K562 (cell line): ENCODE data around the gene LTBP4. TPM values are rescaled to one million over a fixed set of nuclear protein-coding genes. Genes with fewer than 3 reads are reported as not detected.

Experiments used
- CGGBP1 ChIP-seq: fragments of 250-450 bp; sonication (Bioruptor Pico); IDR thresholded peaks from 2 replicates; pipeline ENCODE4 v1.9.0; 2021; ENCODE audit warnings: mild to moderate bottlenecking
- CTCF ChIP-seq, 3 experiments: IDR thresholded peaks in 2 of 3; conservative IDR thresholded peaks in 1 of 3; 2 replicates each; pipeline ENCODE4 v1.5.1; 2011 to 2012; ENCODE audit warnings: low read length in 3 of 3, mild to moderate bottlenecking in 3 of 3, control low read depth in 2 of 3, improper control_type of control experiment in 1 of 3, inconsistent platforms in 1 of 3, low read depth in 1 of 3, mixed read lengths in 1 of 3, moderate library complexity in 1 of 3; ENCODE audit not compliant: insufficient read depth in 2 of 3
- ESRRA ChIP-seq: fragments of 450-650 bp; IDR thresholded peaks from 2 replicates; pipeline ENCODE4 v1.6.1; 2014; ENCODE audit warnings: low read depth, mild to moderate bottlenecking, moderate library complexity, borderline replicate concordance
- ETV5 ChIP-seq: sonication (generic); formaldehyde crosslinking; IDR thresholded peaks from 2 replicates; pipeline ENCODE4 v1.4.0; 2020; ENCODE audit warnings: low read depth, mild to moderate bottlenecking, missing genetic modification reagents
- FIP1L1 ChIP-seq: fragments of 200-400 bp; formaldehyde crosslinking; IDR thresholded peaks from 2 replicates; pipeline ENCODE4 v1.6.1; 2018; ENCODE audit warnings: mild to moderate bottlenecking, low read depth, low read length; ENCODE audit not compliant: poor library complexity, severe bottlenecking
- FOXJ2 ChIP-seq: fragments of 200-800 bp; sonication (Bioruptor generic); IDR thresholded peaks from 2 replicates; pipeline ENCODE4 v1.6.1; 2016; ENCODE audit warnings: missing genetic modification characterization, missing compliant biosample characterization
- GATAD2A ChIP-seq: fragments of 450-650 bp; IDR thresholded peaks from 2 replicates; pipeline ENCODE4 v1.6.1; 2017
- ID3 ChIP-seq, 2 experiments: fragments of 250-450 bp in 1 of 2; fragments of 450-650 bp in 1 of 2; sonication (Bioruptor Pico) in 1 of 2; IDR thresholded peaks; 2 replicates each; pipeline versions ENCODE4 v1.6.1 to v1.8.0; 2016 to 2021; ENCODE audit warnings: mild to moderate bottlenecking in 2 of 2, moderate library complexity in 2 of 2, missing compliant biosample characterization in 1 of 2, missing genetic modification characterization in 1 of 2
- MEF2A ChIP-seq: IDR thresholded peaks from 2 replicates; pipeline ENCODE4 v1.6.1; 2011; ENCODE audit warnings: low read depth, mild to moderate bottlenecking, low read length, moderate library complexity; ENCODE audit not compliant: control insufficient read depth
- NFIC ChIP-seq: fragments of 450-650 bp; IDR thresholded peaks from 2 replicates; pipeline ENCODE4 v1.6.1; 2017; ENCODE audit warnings: mild to moderate bottlenecking, inconsistent platforms
- RAD21 ChIP-seq, 2 experiments: fragments of 250-450 bp in 1 of 2; fragments of 450-650 bp in 1 of 2; sonication (Bioruptor Pico) in 1 of 2; formaldehyde crosslinking in 1 of 2; IDR thresholded peaks in 1 of 2; conservative IDR thresholded peaks in 1 of 2; 2 replicates each; pipeline versions ENCODE4 v1.4.0 to v1.8.0; 2020 to 2022; ENCODE audit warnings: mild to moderate bottlenecking in 2 of 2, moderate library complexity in 1 of 2
- RBM34 ChIP-seq: fragments of 200-400 bp; formaldehyde crosslinking; IDR thresholded peaks from 2 replicates; pipeline ENCODE4 v1.6.1; 2018; ENCODE audit warnings: low read length, borderline replicate concordance; ENCODE audit not compliant: insufficient read depth
- RNF2 ChIP-seq: sonication (generic); IDR thresholded peaks from 2 replicates; pipeline ENCODE4 v1.6.1; 2016
- SP1 ChIP-seq: sonication (generic); formaldehyde crosslinking; IDR thresholded peaks from 2 replicates; pipeline ENCODE4 v1.8.1; 2022; ENCODE audit warnings: mild to moderate bottlenecking, missing genetic modification reagents
- TEAD1 ChIP-seq, 2 experiments: fragments of 450-650 bp in 1 of 2; sonication (generic) in 1 of 2; formaldehyde crosslinking; IDR thresholded peaks; 2 replicates each; pipeline versions ENCODE4 v1.4.0 to v1.8.0; 2020 to 2022; ENCODE audit warnings: mild to moderate bottlenecking in 2 of 2, missing genetic modification reagents in 1 of 2
- TOE1 ChIP-seq, 2 experiments: fragments of 450-650 bp in 1 of 2; sonication (generic) in 1 of 2; formaldehyde crosslinking in 1 of 2; IDR thresholded peaks; 2 replicates each; pipeline versions ENCODE4 v1.7.1 to v1.8.0; 2016 to 2022; ENCODE audit warnings: borderline replicate concordance in 2 of 2, mild to moderate bottlenecking in 2 of 2, antibody characterized with exemption in 1 of 2, inconsistent platforms in 1 of 2, low read depth in 1 of 2, missing genetic modification reagents in 1 of 2, moderate library complexity in 1 of 2
- TRIM28 ChIP-seq: fragments of 450-650 bp; IDR thresholded peaks from 2 replicates; pipeline ENCODE4 v1.6.1; 2017
- VEZF1 ChIP-seq: fragments of 200-800 bp; sonication (Bioruptor generic); IDR thresholded peaks from 2 replicates; pipeline ENCODE4 v1.6.1; 2017; ENCODE audit warnings: missing genetic modification characterization, missing compliant biosample characterization
- ZNF639 ChIP-seq, 2 experiments: fragments of 200-800 bp in 1 of 2; sonication (Bioruptor generic) in 1 of 2; sonication (generic) in 1 of 2; formaldehyde crosslinking in 1 of 2; IDR thresholded peaks in 1 of 2; conservative IDR thresholded peaks in 1 of 2; 2 replicates each; pipeline versions ENCODE4 v1.5.0 to v1.6.1; 2016 to 2020; ENCODE audit warnings: missing compliant biosample characterization in 1 of 2, missing genetic modification characterization in 1 of 2, missing genetic modification reagents in 1 of 2
- polyA plus RNA-seq, 8 experiments: library from polyadenylated mRNA; depleted of rRNA in 4 of 8; stranded (reverse) in 5 of 8; unstranded in 3 of 8; fragments of >200 nt; fragmentation: Nextera tagmentation in 2 of 8; fragmentation: Illumina TruSeq in 1 of 8; extraction: Ambion mirVana in 2 of 8; extraction: Trizol in 1 of 8; gene quantifications; 2 replicates each; pipeline versions ENCODE4 v1.2.1 to v1.2.3, GENCODE V29; 2011 to 2014; ENCODE audit warnings: inconsistent platforms in 1 of 8, missing spikeins in 1 of 8
- total RNA-seq, 7 experiments: library from RNA; depleted of rRNA in 6 of 7; stranded (reverse); fragments of >200 nt in 6 of 7; fragmentation: Illumina TruSeq in 2 of 7; extraction: Trizol in 2 of 7; gene quantifications; 2 replicates each; pipeline versions ENCODE4 v1.2.1 to v1.2.3, GENCODE V29; 2011 to 2021; ENCODE audit warnings: low replicate concordance in 1 of 7

Gene LTBP4
- total and polyA plus RNA-seq, 9 of the 15 experiments (the other 6 are each of a cell fraction or from before 2014, with no cell fraction given): 0.35 to 160 (median 31.6) TPM

- peak in 2 of 3 experiments; percentile 36 to 46; a peak in 3 of 6 replicates for TF ChIP-seq CTCF (IDR thresholded peaks at IDR 0.05 in 2 of 3, conservative IDR thresholded peaks at IDR 0.05 in 1 of 3; ENCODE audit: insufficient read depth in 2 of 3, low read depth in 1 of 3, low read length in 3 of 3)
- peak; percentile 54 for TF ChIP-seq NFIC
- TF ChIP-seq CGGBP1 (CRISPR knock-in tag): no peak
- 0 out of 2 replicates have a peak, but pooled peaks have one; percentile 45 for TF ChIP-seq RNF2
- peak; percentile 69; the same call in 1 of the 2 replicates for TF ChIP-seq GATAD2A
- TF ChIP-seq RBM34: no peak
- no peak; the same call in 1 of the 2 replicates for TF ChIP-seq ETV5
- TF ChIP-seq ESRRA: 0 out of 2 replicates have a peak, but pooled peaks have one; percentile 10
- no peak for TF ChIP-seq ID3 (CRISPR knock-in tag; IDR thresholded peaks at IDR 0.05)
- no peak for TF ChIP-seq ID3 (tag; IDR thresholded peaks at IDR 0.05)
- TF ChIP-seq ZNF639 (CRISPR knock-in tag; conservative IDR thresholded peaks at IDR 0.05 in 1 of 2, IDR thresholded peaks at IDR 0.05 in 1 of 2): peak in 1 of 2 experiments; percentile 66; a peak in 1 of 4 replicates
- TF ChIP-seq TOE1 (IDR thresholded peaks at IDR 0.05; ENCODE audit: borderline replicate concordance): peak; percentile 33; the same call in 1 of the 2 replicates
- TF ChIP-seq TOE1 (CRISPR knock-in tag; IDR thresholded peaks at IDR 0.05; ENCODE audit: borderline replicate concordance, low read depth): no peak
- peak; percentile 26 for TF ChIP-seq FIP1L1
- TF ChIP-seq MEF2A: no peak
- TF ChIP-seq SP1 (CRISPR knock-in tag): peak; percentile 91
- peak; percentile 66; the same call in 1 of the 2 replicates for TF ChIP-seq FOXJ2 (tag)
- TF ChIP-seq TEAD1 (CRISPR knock-in tag; IDR thresholded peaks at IDR 0.05): peak in 1 of 2 experiments; percentile 68; a peak in 1 of 4 replicates
- TF ChIP-seq TRIM28: peak; percentile 59
- peak; percentile 98 for TF ChIP-seq VEZF1 (CRISPR knock-in tag)
- TF ChIP-seq RAD21 (CRISPR knock-in tag; conservative IDR thresholded peaks at IDR 0.05 in 1 of 2, IDR thresholded peaks at IDR 0.05 in 1 of 2): peak in 1 of 2 experiments; percentile 47; a peak in 2 of 4 replicates
Observed at GRCh38 chr19:40603389-40604170, 2.4 kb downstream of the LTBP4 start (continued).
